ENCODE results near the gene NFAM1. TPM values are rescaled to one million over a fixed set of nuclear protein-coding genes. Genes with fewer than 3 reads are reported as not detected.

Gene NFAM1
- total and polyA plus RNA-seq, 2 of the 4 experiments (the other 2 are of a cell fraction), result not detected

- Histone ChIP-seq H3K27ac (ENCODE audit: insufficient read depth, low read length) (no peak overlapping the region), H2BK120ac (ENCODE audit: low read depth, low read length) (no peak overlapping the region), H2BK15ac (ENCODE audit: low read depth, low read length) (no peak overlapping the region), H3K79me1 (ENCODE audit: low read depth in 1 of 2, low read length in 2 of 2) (no peaks in the 10 kb centered on the region), H3K23ac (ENCODE audit: low read depth, low read length) (no peak overlapping the region), H4K8ac (ENCODE audit: low read depth in 2 of 2, low read length in 2 of 2) (no peak overlapping the region), H3K9me1 (ENCODE audit: insufficient read depth, low read length) (no peaks in the 10 kb centered on the region), H3K9ac (ENCODE audit: low read depth, low read length) (no peak overlapping the region), H2AK5ac (ENCODE audit: low read depth, low read length) (no peak overlapping the region), H4K20me1 (ENCODE audit: insufficient read depth, low read length) (no peaks in the 10 kb centered on the region), H3K27me3 (ENCODE audit: control insufficient read depth, insufficient read depth, low read length) (peaks cover 43% of the 10 kb centered on the region), H3K9me3 (ENCODE audit: control insufficient read depth, insufficient read depth, low read length) (no peaks in the 10 kb centered on the region), H3K18ac (ENCODE audit: low read depth, low read length) (no peak overlapping the region), H2AK9ac (replicated peaks; ENCODE audit: low read depth, low read length, poor library complexity) (no peak overlapping the region), H4K91ac (ENCODE audit: insufficient read depth, low read depth, low read length) (no peak overlapping the region), H3K14ac (replicated peaks; ENCODE audit: low read depth, low read length) (no peak overlapping the region), H3K36me3 (ENCODE audit: control insufficient read depth, insufficient read depth, low read length) (no peaks in the 10 kb centered on the region), H2BK5ac (ENCODE audit: low read depth, low read length, poor library complexity, severe bottlenecking) (no peak overlapping the region), H3K4me1 (ENCODE audit: control insufficient read depth, insufficient read depth, low read length) (peaks cover 2% of the 10 kb centered on the region; the same call in 1 of the 2 replicates), H3K4me3 (ENCODE audit: insufficient read depth, low read depth, low read length) (no peak overlapping the region), H3K4me2 (ENCODE audit: low read depth, low read length) (no peak overlapping the region), H3K56ac (ENCODE audit: extremely low read depth, insufficient read depth, low read length) (no peak overlapping the region), H4K5ac (ENCODE audit: low read depth, low read length) (no peak overlapping the region), H3K4ac (ENCODE audit: low read depth, low read length) (no peak overlapping the region), H2AFZ (replicated peaks; ENCODE audit: low read length, poor library complexity) (no peak overlapping the region), H2BK20ac (ENCODE audit: low read depth, low read length) (no peak overlapping the region)
- in situ Hi-C loops (cut with MboI; ENCODE audit: low sequenced_read_pairs) (no loop called here), intact Hi-C loops (cut with micrococcal nuclease) (no loop called here), dilution Hi-C loops (cut with HindIII; ENCODE audit: low sequenced_read_pairs, unreplicated experiment) (no loop called here)
- no TSS peak for BruUV-seq (replicated peaks)
- DNase-seq, result no peak
- CTCF ChIA-PET, result no interaction called here
- ATAC-seq (ENCODE audit: low read depth), result no peak
- no peak for TF ChIP-seq SMC3 (IDR thresholded peaks at IDR 0.05; ENCODE audit: low read depth, low read length)
- no peak for TF ChIP-seq BHLHE40 (IDR thresholded peaks at IDR 0.05; ENCODE audit: low read depth, low read length)
- TF ChIP-seq CHD1 (IDR thresholded peaks at IDR 0.05; ENCODE audit: low read depth, low read length), result no peak
- TF ChIP-seq MAFK (IDR thresholded peaks at IDR 0.05; ENCODE audit: low read depth, low read length), result no peak
- TF ChIP-seq CTCF (conservative IDR thresholded peaks at IDR 0.05; ENCODE audit: low read depth, low read length), result no peak
- POLR2A ChIA-PET (ENCODE audit: unreplicated experiment), result no interaction called here
- WGBS, 2 experiments (ENCODE audit: extremely low coverage in 2 of 2, insufficient read length in 1 of 2), result 94% methylated on average over 3 of the region's 5 CpGs; no CpG with 5 or more reads in 1 of the 2 experiments
Measured at GRCh38 chr22:42375982-42376381, 56.2 kb downstream of the NFAM1 start.

Measured in IMR-90 (cell line).